ENCODE data around the gene ADAM12. TPM values are rescaled to one million over a fixed set of nuclear protein-coding genes. Genes with fewer than 3 reads are reported as not detected.

ADAM12 gene
- total and polyA plus RNA-seq, 2 donors from 2014 or later, result 0.26 to 3.3 TPM

DNA sequence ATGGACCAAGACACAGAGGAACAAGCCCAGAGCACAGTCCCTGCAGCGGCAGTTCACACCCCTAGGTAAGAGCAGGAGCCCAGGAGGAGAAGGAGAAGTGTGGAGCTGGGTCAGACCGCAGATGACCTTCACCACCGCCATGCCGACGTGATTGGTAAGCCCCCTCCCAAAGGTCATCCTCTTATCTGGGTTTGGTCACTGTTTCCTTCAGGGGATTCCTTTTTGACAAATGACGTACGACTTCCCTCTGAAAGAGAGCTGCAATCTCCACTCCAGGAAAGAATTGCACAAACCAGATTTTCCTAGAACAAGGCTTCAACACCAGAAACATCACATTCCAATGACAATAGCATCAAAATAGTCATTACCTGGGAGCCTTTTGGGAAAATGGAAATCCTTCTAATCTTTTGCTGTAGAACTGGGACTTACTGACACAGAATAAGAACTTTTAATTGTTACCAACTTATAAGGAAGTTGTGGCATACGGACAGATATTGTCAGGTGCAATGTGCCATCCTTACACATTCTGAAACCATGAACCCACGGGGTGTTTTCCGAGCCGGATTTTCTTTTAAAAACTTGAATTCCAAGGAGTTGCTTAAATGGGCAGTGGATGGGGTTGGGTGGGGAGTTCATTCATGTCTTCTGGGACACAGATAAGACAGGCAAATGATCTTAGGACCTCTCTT lies 20.8 kb upstream of the ADAM12 start:
- TF ChIP-seq, protein P1, sequence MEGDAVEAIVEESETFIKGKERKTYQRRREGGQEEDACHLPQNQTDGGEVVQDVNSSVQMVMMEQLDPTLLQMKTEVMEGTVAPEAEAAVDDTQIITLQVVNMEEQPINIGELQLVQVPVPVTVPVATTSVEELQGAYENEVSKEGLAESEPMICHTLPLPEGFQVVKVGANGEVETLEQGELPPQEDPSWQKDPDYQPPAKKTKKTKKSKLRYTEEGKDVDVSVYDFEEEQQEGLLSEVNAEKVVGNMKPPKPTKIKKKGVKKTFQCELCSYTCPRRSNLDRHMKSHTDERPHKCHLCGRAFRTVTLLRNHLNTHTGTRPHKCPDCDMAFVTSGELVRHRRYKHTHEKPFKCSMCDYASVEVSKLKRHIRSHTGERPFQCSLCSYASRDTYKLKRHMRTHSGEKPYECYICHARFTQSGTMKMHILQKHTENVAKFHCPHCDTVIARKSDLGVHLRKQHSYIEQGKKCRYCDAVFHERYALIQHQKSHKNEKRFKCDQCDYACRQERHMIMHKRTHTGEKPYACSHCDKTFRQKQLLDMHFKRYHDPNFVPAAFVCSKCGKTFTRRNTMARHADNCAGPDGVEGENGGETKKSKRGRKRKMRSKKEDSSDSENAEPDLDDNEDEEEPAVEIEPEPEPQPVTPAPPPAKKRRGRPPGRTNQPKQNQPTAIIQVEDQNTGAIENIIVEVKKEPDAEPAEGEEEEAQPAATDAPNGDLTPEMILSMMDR (IDR thresholded peaks at IDR 0.05; ENCODE audit: borderline replicate concordance, extremely low read depth, insufficient read depth), result no peak
- H3K9ac ChIP-seq (ENCODE audit: low read length in 3 of 3), result no peak overlapping the region
- no peaks in the 10 kb centered on the region for H3K9me3 ChIP-seq (ENCODE audit: control insufficient read depth in 2 of 3, insufficient read depth in 1 of 3, low read length in 3 of 3)
- no peak overlapping the region for H3K4me3 ChIP-seq (ENCODE audit: low read length in 3 of 3)
- intact Hi-C loops (cut with DNase I), result no loop called here
- no peak for FAIRE-seq
- H3K4me1 ChIP-seq (ENCODE audit: control insufficient read depth in 2 of 3, insufficient read depth in 2 of 3, low read depth in 1 of 3, low read length in 3 of 3), result no peaks in the 10 kb centered on the region
- no peak for DNase-seq
- H3K27me3 ChIP-seq (ENCODE audit: control insufficient read depth, insufficient read depth, low read length), result no peaks in the 10 kb centered on the region
- no peak overlapping the region for H3K27ac ChIP-seq (ENCODE audit: low read depth in 2 of 2, low read length in 2 of 2)
- H3K36me3 ChIP-seq (ENCODE audit: control insufficient read depth in 2 of 3, insufficient read depth in 3 of 3, low read length in 3 of 3), result no peaks in the 10 kb centered on the region

DNA sequence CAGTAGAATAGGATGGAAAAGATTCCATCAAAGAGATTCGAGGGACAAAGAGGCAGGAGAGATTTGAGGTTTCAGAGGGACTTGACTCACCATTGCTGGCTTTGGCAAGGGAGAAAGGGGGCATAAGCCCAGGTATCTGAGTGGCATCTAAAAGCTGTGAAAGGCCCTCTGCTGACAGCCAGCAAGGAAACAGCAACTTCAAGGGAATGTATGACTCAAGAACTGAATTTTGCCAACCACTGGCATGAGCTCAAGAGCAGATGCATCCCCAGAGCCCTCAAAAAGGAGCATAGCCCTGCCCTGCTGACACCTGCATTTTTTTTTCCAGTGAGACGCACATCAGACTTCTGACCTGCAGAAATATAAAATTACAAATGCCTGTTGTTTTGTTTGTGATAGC lies 19.6 kb upstream of the ADAM12 start:
- TF ChIP-seq, protein P1 (IDR thresholded peaks at IDR 0.05; ENCODE audit: borderline replicate concordance, extremely low read depth, insufficient read depth), result no peak
- Histone ChIP-seq H3K27me3 (ENCODE audit: control insufficient read depth, insufficient read depth, low read length) (no peaks in the 10 kb centered on the region), H3K9ac (ENCODE audit: low read length in 3 of 3) (no peak overlapping the region), H3K9me3 (ENCODE audit: control insufficient read depth in 2 of 3, insufficient read depth in 1 of 3, low read length in 3 of 3) (no peaks in the 10 kb centered on the region), H3K36me3 (ENCODE audit: control insufficient read depth in 2 of 3, insufficient read depth in 3 of 3, low read length in 3 of 3) (no peaks in the 10 kb centered on the region), H3K4me1 (ENCODE audit: control insufficient read depth in 2 of 3, insufficient read depth in 2 of 3, low read depth in 1 of 3, low read length in 3 of 3) (no peaks in the 10 kb centered on the region), H3K27ac (ENCODE audit: low read depth in 2 of 2, low read length in 2 of 2) (no peak overlapping the region), H3K4me3 (ENCODE audit: low read length in 3 of 3) (no peak overlapping the region)
- DNase-seq, result no peak
- FAIRE-seq, result no peak
- intact Hi-C loops (cut with DNase I), result no loop called here

DNA sequence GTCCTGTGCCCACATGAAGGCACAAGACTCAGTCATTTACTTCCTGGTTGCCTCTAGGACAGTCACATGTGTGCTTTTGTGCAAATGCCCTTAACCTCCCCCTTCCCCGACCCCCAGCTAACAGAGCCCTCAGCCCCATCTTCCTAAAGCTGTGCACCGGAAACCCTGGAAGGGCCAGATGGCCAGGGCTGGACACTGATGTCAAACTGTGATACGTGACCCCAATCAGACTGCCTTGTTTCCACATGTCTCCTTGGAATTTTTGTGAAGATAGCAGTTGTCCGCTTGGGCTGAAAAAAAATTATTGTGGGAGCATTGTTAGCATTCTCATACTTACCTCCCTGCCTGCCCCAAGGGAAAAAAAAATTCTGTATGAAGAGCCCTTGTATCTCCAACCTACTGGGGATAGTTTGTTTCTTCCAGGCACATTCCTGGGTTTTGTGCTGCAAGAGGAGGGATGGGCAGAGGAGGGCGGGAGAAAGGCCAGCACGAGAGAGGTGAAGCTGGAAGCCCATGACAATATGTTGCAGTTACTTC lies 17.0 kb upstream of the ADAM12 start:
- no peak overlapping the region for H3K9ac ChIP-seq (ENCODE audit: low read length in 3 of 3)
- H3K27me3 ChIP-seq (ENCODE audit: control insufficient read depth, insufficient read depth, low read length), result no peaks in the 10 kb centered on the region
- intact Hi-C loops (cut with DNase I), result no loop called here
- FAIRE-seq (no peak), DNase-seq (no peak)
- H3K4me1 ChIP-seq (ENCODE audit: control insufficient read depth in 2 of 3, insufficient read depth in 2 of 3, low read depth in 1 of 3, low read length in 3 of 3), result no peaks in the 10 kb centered on the region
- TF ChIP-seq, protein P1 (IDR thresholded peaks at IDR 0.05; ENCODE audit: borderline replicate concordance, extremely low read depth, insufficient read depth), result no peak
- H3K4me3 ChIP-seq (ENCODE audit: low read length in 3 of 3), result no peak overlapping the region
- no peak overlapping the region for H3K27ac ChIP-seq (ENCODE audit: low read depth in 2 of 2, low read length in 2 of 2)
- H3K9me3 ChIP-seq (ENCODE audit: control insufficient read depth in 2 of 3, insufficient read depth in 1 of 3, low read length in 3 of 3), result no peaks in the 10 kb centered on the region
- H3K36me3 ChIP-seq (ENCODE audit: control insufficient read depth in 2 of 3, insufficient read depth in 3 of 3, low read length in 3 of 3), result no peaks in the 10 kb centered on the region
